ENCODE results near the gene CBFA2T3.

CBFA2T3 gene

GRCh38 chr16:88972349-88972748, 4.7 kb downstream of the CBFA2T3 start:
- Histone ChIP-seq H3K9me3 (replicated peaks in 1 of 11) (no peaks in the 10 kb centered on the region), H3K4me2 (peak overlapping the region; percentile 71 to 100 (median 98))

GRCh38 chr16:88971371-88972097, 5.5 kb downstream of the CBFA2T3 start:
- Histone ChIP-seq H3K4me1 (peaks cover 95 to 100% (median 100%) of the 10 kb centered on the region in 10 experiments), H3K4me2 (peak overlapping the region; percentile 71 to 100 (median 98)), H3K9ac (peak overlapping the region in 4 of 11 experiments; percentile 7 to 75 (median 34); a peak in 3 of 22 replicates), H3K27ac (peak overlapping the region in 2 of 11 experiments; percentile 7 to 89; a peak in 1 of 22 replicates), H4K20me1 (peaks cover 56 to 93% (median 84%) of the 10 kb centered on the region in 11 experiments), H3K27me3 (peaks cover 0 to 77% (median 0%) of the 10 kb centered on the region in 11 experiments; a peak in 9 of 22 replicates), H3K9me3 (replicated peaks in 1 of 11) (no peaks in the 10 kb centered on the region), H3K36me3 (peaks cover 0 to 16% (median 0%) of the 10 kb centered on the region in 11 experiments; a peak in 2 of 22 replicates), H3K4me3 (no peak overlapping the region)
- TF ChIP-seq Cebpa-rat (IDR thresholded peaks at IDR 0.05) = no peak

More at GRCh38 chr16:88972349-88972748, 4.7 kb downstream of the CBFA2T3 start:
- Histone ChIP-seq H3K4me3 (no peak overlapping the region), H3K9ac (peak overlapping the region in 6 of 11 experiments; percentile 17 to 82 (median 32); a peak in 7 of 22 replicates), H3K4me1 (peaks cover 97 to 100% (median 100%) of the 10 kb centered on the region in 10 experiments), H3K36me3 (peaks cover 0 to 16% (median 0%) of the 10 kb centered on the region in 11 experiments; a peak in 2 of 22 replicates), H3K27ac (0 out of 22 replicates have a peak overlapping the region, but pooled peaks of 1 of the 11 experiments have one; percentile 11), H4K20me1 (peaks cover 56 to 85% (median 79%) of the 10 kb centered on the region in 11 experiments), H3K27me3 (peaks cover 0 to 68% (median 0%) of the 10 kb centered on the region in 11 experiments; a peak in 9 of 22 replicates)
- no peak for TF ChIP-seq Cebpa-rat (IDR thresholded peaks at IDR 0.05)

- H3K9me3 ChIP-seq (replicated peaks in 1 of 11) = no peaks in the 10 kb centered on the region
- peaks cover 0 to 16% (median 0%) of the 10 kb centered on the region in 11 experiments; a peak in 2 of 22 replicates for H3K36me3 ChIP-seq
- peak overlapping the region in 4 of 11 experiments; percentile 74 to 75 (median 74); a peak in 7 of 22 replicates for H3K9ac ChIP-seq
- H3K27me3 ChIP-seq = peaks cover 0 to 82% (median 0%) of the 10 kb centered on the region in 11 experiments; a peak in 9 of 22 replicates
- TF ChIP-seq Cebpa-rat (IDR thresholded peaks at IDR 0.05) = no peak
- peak overlapping the region in 3 of 11 experiments; percentile 7 to 89 (median 86); a peak in 4 of 22 replicates for H3K27ac ChIP-seq
- H3K4me1 ChIP-seq = peaks cover 93 to 100% (median 100%) of the 10 kb centered on the region in 10 experiments
- H3K4me3 ChIP-seq = no peak overlapping the region
- peak overlapping the region in 9 of 11 experiments; percentile 96 to 100 (median 98); a peak in 19 of 22 replicates for H3K4me2 ChIP-seq
- H4K20me1 ChIP-seq = peaks cover 64 to 100% (median 92%) of the 10 kb centered on the region in 11 experiments
Observed at GRCh38 chr16:88970539-88971065, 6.4 kb downstream of the CBFA2T3 start.

GRCh38 chr16:88970050-88970449, 7.0 kb downstream of the CBFA2T3 start:
- H3K4me3 ChIP-seq = peak overlapping the region in 2 of 10 experiments; percentile 45 to 51; a peak in 1 of 20 replicates
- peaks cover 68 to 100% (median 94%) of the 10 kb centered on the region in 11 experiments for H4K20me1 ChIP-seq
- TF ChIP-seq Cebpa-rat (IDR thresholded peaks at IDR 0.05) = no peak
- H3K9me3 ChIP-seq (replicated peaks in 1 of 11) = no peaks in the 10 kb centered on the region
- H3K4me2 ChIP-seq = peak overlapping the region; percentile 64 to 100 (median 98)
- H3K27ac ChIP-seq = peak overlapping the region in 5 of 11 experiments; percentile 62 to 89 (median 86); a peak in 9 of 22 replicates
- H3K27me3 ChIP-seq = peaks cover 0 to 86% (median 0%) of the 10 kb centered on the region in 11 experiments; a peak in 9 of 22 replicates
- peaks cover 0 to 16% (median 0%) of the 10 kb centered on the region in 11 experiments; a peak in 2 of 22 replicates for H3K36me3 ChIP-seq
- peaks cover 92 to 100% (median 99%) of the 10 kb centered on the region in 10 experiments for H3K4me1 ChIP-seq
- H3K9ac ChIP-seq = peak overlapping the region in 5 of 11 experiments; percentile 47 to 75 (median 74); a peak in 8 of 22 replicates

- TF ChIP-seq Cebpa-rat (IDR thresholded peaks at IDR 0.05) = no peak
- Histone ChIP-seq H3K27ac (peak overlapping the region in 6 of 11 experiments; percentile 61 to 89 (median 85); a peak in 11 of 22 replicates), H3K4me1 (peaks cover 86 to 96% (median 94%) of the 10 kb centered on the region in 10 experiments), H3K4me2 (peak overlapping the region; percentile 64 to 100 (median 98)), H3K4me3 (peak overlapping the region in 7 of 10 experiments; percentile 11 to 51 (median 39); a peak in 9 of 20 replicates), H3K36me3 (peaks cover 0 to 16% (median 0%) of the 10 kb centered on the region in 11 experiments; a peak in 3 of 22 replicates), H4K20me1 (peaks cover 62 to 98% (median 91%) of the 10 kb centered on the region in 11 experiments), H3K27me3 (peaks cover 0 to 83% (median 0%) of the 10 kb centered on the region in 11 experiments; a peak in 9 of 22 replicates), H3K9ac (peak overlapping the region in 8 of 11 experiments; percentile 2 to 75 (median 62); a peak in 13 of 22 replicates), H3K9me3 (replicated peaks in 1 of 11) (no peaks in the 10 kb centered on the region)
Observed at GRCh38 chr16:88969361-88969831, 7.6 kb downstream of the CBFA2T3 start.

- TF ChIP-seq Cebpa-rat (IDR thresholded peaks at IDR 0.05) = no peak
- Histone ChIP-seq H3K27me3 (peaks cover 0 to 83% (median 0%) of the 10 kb centered on the region in 11 experiments; a peak in 9 of 22 replicates), H3K4me3 (peak overlapping the region in 8 of 10 experiments; percentile 26 to 51 (median 37); a peak in 12 of 20 replicates), H3K4me1 (peaks cover 79 to 96% (median 94%) of the 10 kb centered on the region in 10 experiments), H3K36me3 (peaks cover 0 to 21% (median 6%) of the 10 kb centered on the region in 11 experiments; a peak in 8 of 22 replicates), H3K4me2 (peak overlapping the region; percentile 64 to 100 (median 98)), H3K27ac (peak overlapping the region in 7 of 11 experiments; percentile 33 to 89 (median 84); a peak in 14 of 22 replicates), H4K20me1 (peaks cover 61 to 98% (median 91%) of the 10 kb centered on the region in 11 experiments), H3K9ac (peak overlapping the region in 8 of 11 experiments; percentile 32 to 75 (median 62); a peak in 14 of 22 replicates), H3K9me3 (replicated peaks in 1 of 11) (no peaks in the 10 kb centered on the region)
Observed at GRCh38 chr16:88968589-88969280, 8.3 kb downstream of the CBFA2T3 start.

- Histone ChIP-seq H3K27me3 (peaks cover 0 to 81% (median 0%) of the 10 kb centered on the region in 11 experiments; a peak in 9 of 22 replicates), H3K27ac (peak overlapping the region in 8 of 11 experiments; percentile 17 to 89 (median 73); a peak in 14 of 22 replicates), H3K4me1 (peaks cover 72 to 96% (median 91%) of the 10 kb centered on the region in 10 experiments), H3K9me3 (replicated peaks in 1 of 11) (no peaks in the 10 kb centered on the region), H4K20me1 (peaks cover 59 to 97% (median 87%) of the 10 kb centered on the region in 11 experiments; a peak in 21 of 22 replicates), H3K36me3 (peaks cover 0 to 25% (median 10%) of the 10 kb centered on the region in 11 experiments; a peak in 8 of 22 replicates), H3K4me3 (peak overlapping the region in 8 of 10 experiments; percentile 26 to 51 (median 37); a peak in 13 of 20 replicates), H3K9ac (peak overlapping the region in 10 of 11 experiments; percentile 2 to 75 (median 46); a peak in 15 of 22 replicates), H3K4me2 (peak overlapping the region; percentile 64 to 100 (median 98))
- no peak for TF ChIP-seq Cebpa-rat (IDR thresholded peaks at IDR 0.05)
Observed at GRCh38 chr16:88967830-88968588, 9.0 kb downstream of the CBFA2T3 start.

All from BLaER1 treated with 17β-estradiol and CSF1 and Interleukin-3, amounts not matched to agents 10 nM and 100 nM (cell line).